ENCODE data around the gene TBRG4.

DNA sequence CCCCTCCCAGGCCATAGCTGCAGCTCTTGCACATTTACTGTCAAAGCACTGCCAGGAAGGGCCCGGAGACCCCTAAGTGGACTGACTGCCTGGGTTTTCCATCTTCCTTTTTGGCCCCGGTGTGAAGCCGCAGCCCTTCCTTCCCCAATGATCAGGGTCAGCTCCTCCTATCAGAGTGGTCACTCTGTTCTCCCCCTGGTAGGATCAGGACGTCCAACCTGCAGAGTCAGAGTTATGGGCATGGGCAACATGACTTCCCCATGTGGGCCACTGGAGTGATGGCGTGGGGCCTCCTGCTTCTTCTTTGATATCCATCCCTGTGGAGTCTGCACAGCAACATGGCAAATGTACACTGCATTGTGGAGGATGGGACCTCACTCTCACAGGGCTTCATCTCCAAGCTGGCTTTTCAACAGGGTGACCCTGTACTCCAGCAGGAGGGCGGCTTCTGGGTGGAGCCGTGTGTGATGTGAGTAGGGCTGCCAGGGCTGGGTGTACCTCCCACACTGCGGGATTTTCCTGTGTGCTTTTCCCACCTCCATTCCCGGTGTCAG is 39.7 kb upstream of the TBRG4 start:
- TF ChIP-seq, protein P1, sequence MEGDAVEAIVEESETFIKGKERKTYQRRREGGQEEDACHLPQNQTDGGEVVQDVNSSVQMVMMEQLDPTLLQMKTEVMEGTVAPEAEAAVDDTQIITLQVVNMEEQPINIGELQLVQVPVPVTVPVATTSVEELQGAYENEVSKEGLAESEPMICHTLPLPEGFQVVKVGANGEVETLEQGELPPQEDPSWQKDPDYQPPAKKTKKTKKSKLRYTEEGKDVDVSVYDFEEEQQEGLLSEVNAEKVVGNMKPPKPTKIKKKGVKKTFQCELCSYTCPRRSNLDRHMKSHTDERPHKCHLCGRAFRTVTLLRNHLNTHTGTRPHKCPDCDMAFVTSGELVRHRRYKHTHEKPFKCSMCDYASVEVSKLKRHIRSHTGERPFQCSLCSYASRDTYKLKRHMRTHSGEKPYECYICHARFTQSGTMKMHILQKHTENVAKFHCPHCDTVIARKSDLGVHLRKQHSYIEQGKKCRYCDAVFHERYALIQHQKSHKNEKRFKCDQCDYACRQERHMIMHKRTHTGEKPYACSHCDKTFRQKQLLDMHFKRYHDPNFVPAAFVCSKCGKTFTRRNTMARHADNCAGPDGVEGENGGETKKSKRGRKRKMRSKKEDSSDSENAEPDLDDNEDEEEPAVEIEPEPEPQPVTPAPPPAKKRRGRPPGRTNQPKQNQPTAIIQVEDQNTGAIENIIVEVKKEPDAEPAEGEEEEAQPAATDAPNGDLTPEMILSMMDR (conservative IDR thresholded peaks at IDR 0.05; ENCODE audit: low read depth, low read length), result no peak
- TF ChIP-seq EZH2 (IDR thresholded peaks at IDR 0.05; ENCODE audit: low read length, unreplicated experiment), result no peak
